Naive thymus-derived CD8-positive, alpha-beta T cell (primary cell): Measurements from ENCODE around the gene RS1. TPM values are rescaled to one million over a fixed set of nuclear protein-coding genes. Genes with fewer than 3 reads are reported as not detected.
A peak's percentile ranks its signal among the peaks of the same experiment; 100 is the strongest.

ENCODE experiments used
- ATAC-seq, 2 donors: fragments of 150-1000 bp; cut with Tn5 transposase in 1 of 2; sonication (Bioruptor Pico), chemical (Tn5 transposase) in 1 of 2; 1 replicate in 1 of 2; 2 replicates in 1 of 2; pipeline ENCODE4 v1.10.0; 2021; ENCODE audit warnings: mild to moderate bottlenecking in 2 of 2, moderate library complexity in 2 of 2
- POLR2A ChIA-PET: fragments of 350-600 bp; sonication (Branson Sonifier 250); formaldehyde crosslinking; loops from one replicate; lab custom pipeline; 2021; ENCODE audit warnings: antibody characterized with exemption; lab: Charles Lee
- DNase-seq, 10 donors: peaks; one replicate each; pipeline versions ENCODE4 v3.0.0 to v3.0.0-alpha.2; 2020 to 2022
- H3K27ac Mint-ChIP-seq, 10 donors: one replicate each; pipeline ENCODE4 v1.8.0; 2020 to 2022; ENCODE audit warnings: mild to moderate bottlenecking in 10 of 10, mixed read lengths in 10 of 10, moderate library complexity in 4 of 10, inconsistent platforms in 1 of 10
- H3K27me3 Mint-ChIP-seq, 5 donors: one replicate each; pipeline ENCODE4 v1.8.0; 2021 to 2022; ENCODE audit warnings: mixed read lengths in 5 of 5
- H3K36me3 Mint-ChIP-seq, 3 donors: one replicate each; pipeline ENCODE4 v1.8.0; 2020 to 2022; ENCODE audit warnings: mixed read lengths in 3 of 3, mild to moderate bottlenecking in 2 of 3, inconsistent platforms in 1 of 3
- H3K4me1 Mint-ChIP-seq, 4 donors: one replicate each; pipeline ENCODE4 v1.8.0; 2021 to 2022; ENCODE audit warnings: mixed read lengths in 4 of 4
- H3K4me3 Mint-ChIP-seq, 10 donors: one replicate each; pipeline ENCODE4 v1.8.0; 2020 to 2022; ENCODE audit warnings: mild to moderate bottlenecking in 10 of 10, mixed read lengths in 10 of 10, moderate library complexity in 6 of 10, inconsistent platforms in 1 of 10
- H3K9me3 Mint-ChIP-seq, 9 donors: one replicate each; pipeline ENCODE4 v1.8.0; 2020 to 2022; ENCODE audit warnings: mixed read lengths in 9 of 9, mild to moderate bottlenecking in 3 of 9, inconsistent platforms in 1 of 9, moderate library complexity in 1 of 9
- polyA plus RNA-seq, 3 donors: library from polyadenylated mRNA; unstranded; fragments of 300-500 nt; fragmentation: Illumina TruSeq; gene quantifications; one replicate each; pipeline ENCODE4 v1.2.3, GENCODE V29; 2021
- total RNA-seq, 8 experiments: library from RNA in 2 of 8; stranded (reverse) in 2 of 8; gene quantifications; one replicate each; pipeline ENCODE4 v1.2.3 and lab custom pipeline; 2021 to 2026

RS1 gene
- total and polyA plus RNA-seq, 5 experiments from 2014 or later: not detected

GRCh38 chrX:18687856-18688495 is 16.1 kb upstream of the RS1 start:
- no peak for ATAC-seq
- POLR2A ChIA-PET: no interaction called here
- Mint-ChIP-seq H3K4me3 (no peak overlapping the region), H3K27me3 (no peaks in the 10 kb centered on the region), H3K4me1 (no peaks in the 10 kb centered on the region), H3K9me3 (no peaks in the 10 kb centered on the region), H3K27ac (no peak overlapping the region), H3K36me3 (no peaks in the 10 kb centered on the region)
- DNase-seq: no peak

GRCh38 chrX:18682979-18683387 is 11.1 kb upstream of the RS1 start:
- peaks cover 0 to 4% (median 0%) of the 10 kb centered on the region in 3 donors for H3K36me3 Mint-ChIP-seq
- peaks cover 0 to 2% (median under 1%) of the 10 kb centered on the region in 4 donors for H3K4me1 Mint-ChIP-seq
- H3K9me3 Mint-ChIP-seq: peaks cover 0 to 4% (median 0%) of the 10 kb centered on the region in 9 donors
- H3K4me3 Mint-ChIP-seq: no peak overlapping the region
- no peaks in the 10 kb centered on the region for H3K27me3 Mint-ChIP-seq
- DNase-seq (no peak), ATAC-seq (no peak)
- H3K27ac Mint-ChIP-seq: no peak overlapping the region
- POLR2A ChIA-PET: no interaction called here

GRCh38 chrX:18681996-18682395 is 10.1 kb upstream of the RS1 start:
- POLR2A ChIA-PET: no interaction called here
- H3K36me3 Mint-ChIP-seq: peaks cover 0 to 4% (median 0%) of the 10 kb centered on the region in 3 donors
- peaks cover 0 to 4% (median 0%) of the 10 kb centered on the region in 9 donors for H3K9me3 Mint-ChIP-seq
- no peak for ATAC-seq
- no peaks in the 10 kb centered on the region for H3K27me3 Mint-ChIP-seq
- peaks cover 0 to 6% (median 4%) of the 10 kb centered on the region in 4 donors for H3K4me1 Mint-ChIP-seq
- no peak overlapping the region for H3K4me3 Mint-ChIP-seq
- H3K27ac Mint-ChIP-seq: no peak overlapping the region
- no peak for DNase-seq

GRCh38 chrX:18677161-18677869 is 5.4 kb upstream of the RS1 start:
- DNase-seq: no peak

GRCh38 chrX:18676470-18676869 is 4.6 kb upstream of the RS1 start:
- peak overlapping the region in 4 of 10 donors; percentile 25 to 90 (median 50) for H3K27ac Mint-ChIP-seq

More at GRCh38 chrX:18677161-18677869, 5.4 kb upstream of the RS1 start:
- Mint-ChIP-seq H3K9me3 (peaks cover 0 to 3% (median 0%) of the 10 kb centered on the region in 9 donors), H3K4me1 (peaks cover 0 to 16% (median 5%) of the 10 kb centered on the region in 4 donors), H3K4me3 (peak overlapping the region in 4 of 10 donors; percentile 1 to 60 (median 30)), H3K27me3 (peaks cover 0 to 2% (median 0%) of the 10 kb centered on the region in 5 donors), H3K27ac (peak overlapping the region in 3 of 10 donors; percentile 27 to 66 (median 60)), H3K36me3 (peaks cover 0 to 4% (median 0%) of the 10 kb centered on the region in 3 donors)
- POLR2A ChIA-PET: interaction anchor here (0.6 kb wide), 2 partner anchors 36 to 150 kb away, joined by 3 to 4 read pairs; no protein-coding TSS in a partner anchor
- no peak for ATAC-seq

GRCh38 chrX:18676050-18676449 is 4.1 kb upstream of the RS1 start:
- Mint-ChIP-seq H3K27ac (peak overlapping the region in 7 of 10 donors; percentile 17 to 96 (median 71)), H3K4me1 (peaks cover 0 to 16% (median 5%) of the 10 kb centered on the region in 4 donors), H3K4me3 (peak overlapping the region in 8 of 10 donors; percentile 18 to 88 (median 46)), H3K9me3 (peaks cover 0 to 3% (median 0%) of the 10 kb centered on the region in 9 donors), H3K27me3 (peaks cover 0 to 2% (median 0%) of the 10 kb centered on the region in 5 donors), H3K36me3 (no peaks in the 10 kb centered on the region)
- POLR2A ChIA-PET: interaction anchor here (0.5 kb wide), 1 partner anchor 308 kb away, joined by 3 read pairs; the partner anchor contains the start of gene PHKA2
- DNase-seq (no peak), ATAC-seq (no peak)

More at GRCh38 chrX:18676470-18676869, 4.6 kb upstream of the RS1 start:
- DNase-seq (no peak), ATAC-seq (no peak)
- Mint-ChIP-seq H3K36me3 (peaks cover 0 to 2% (median 0%) of the 10 kb centered on the region in 3 donors), H3K4me1 (peaks cover 0 to 16% (median 5%) of the 10 kb centered on the region in 4 donors), H3K4me3 (peak overlapping the region in 4 of 10 donors; percentile 19 to 88 (median 58)), H3K27me3 (peaks cover 0 to 2% (median 0%) of the 10 kb centered on the region in 5 donors), H3K9me3 (peaks cover 0 to 3% (median 0%) of the 10 kb centered on the region in 9 donors)
- POLR2A ChIA-PET: interaction anchor here (0.5 kb wide), 1 partner anchor 307 kb away, joined by 3 read pairs; the partner anchor contains the start of gene PHKA2

GRCh38 chrX:18674788-18675735 is 3.2 kb upstream of the RS1 start:
- peaks cover 0 to 16% (median 5%) of the 10 kb centered on the region in 4 donors for H3K4me1 Mint-ChIP-seq
- no peaks in the 10 kb centered on the region for H3K36me3 Mint-ChIP-seq
- peak overlapping the region; percentile 71 to 89 (median 82) for H3K4me3 Mint-ChIP-seq
- H3K27me3 Mint-ChIP-seq: peaks cover 0 to 2% (median 0%) of the 10 kb centered on the region in 5 donors
- peak; percentile 85 to 86 for ATAC-seq
- H3K9me3 Mint-ChIP-seq: peaks cover 0 to 3% (median 0%) of the 10 kb centered on the region in 9 donors
- peak overlapping the region; percentile 76 to 96 (median 88) for H3K27ac Mint-ChIP-seq
- POLR2A ChIA-PET: interaction anchor here (0.7 kb wide), 1 partner anchor 250 kb away, joined by 3 read pairs; the partner anchor contains the start of gene CDKL5
- DNase-seq: peak; percentile 67 to 90 (median 82)

GRCh38 chrX:18674417-18674787 is 2.5 kb upstream of the RS1 start:
- POLR2A ChIA-PET: no interaction called here
- Mint-ChIP-seq H3K9me3 (peaks cover 0 to 3% (median 0%) of the 10 kb centered on the region in 9 donors), H3K27me3 (peaks cover 0 to 2% (median 0%) of the 10 kb centered on the region in 5 donors), H3K4me1 (peaks cover 0 to 16% (median 5%) of the 10 kb centered on the region in 4 donors), H3K4me3 (peak overlapping the region; percentile 71 to 89 (median 82)), H3K36me3 (no peaks in the 10 kb centered on the region), H3K27ac (peak overlapping the region; percentile 72 to 96 (median 82))
- DNase-seq: peak in 4 of 10 donors; percentile 0 to 14 (median 7)
- ATAC-seq: peak; percentile 33 to 41

- Mint-ChIP-seq H3K4me3 (peak overlapping the region; percentile 3 to 73 (median 50)), H3K36me3 (no peaks in the 10 kb centered on the region)
- POLR2A ChIA-PET: no interaction called here
Measured at GRCh38 chrX:18668071-18668835, 3.7 kb downstream of the RS1 start.

GRCh38 chrX:18666614-18667013 is 5.3 kb downstream of the RS1 start:
- DNase-seq (no peak), ATAC-seq (no peak)
- H3K27ac Mint-ChIP-seq: peak overlapping the region in 1 of 10 donors; percentile 32
- no peaks in the 10 kb centered on the region for H3K27me3 Mint-ChIP-seq
- no peak overlapping the region for H3K4me3 Mint-ChIP-seq
- H3K36me3 Mint-ChIP-seq: no peaks in the 10 kb centered on the region
- POLR2A ChIA-PET: no interaction called here
- H3K4me1 Mint-ChIP-seq: peaks cover 0 to 10% (median 5%) of the 10 kb centered on the region in 4 donors
- peaks cover 0 to 2% (median 0%) of the 10 kb centered on the region in 9 donors for H3K9me3 Mint-ChIP-seq

More at GRCh38 chrX:18668071-18668835, 3.7 kb downstream of the RS1 start:
- ATAC-seq (no peak), DNase-seq (no peak)
- H3K27me3 Mint-ChIP-seq: no peaks in the 10 kb centered on the region
- peak overlapping the region in 4 of 10 donors; percentile 16 to 41 (median 28) for H3K27ac Mint-ChIP-seq
- no peaks in the 10 kb centered on the region for H3K9me3 Mint-ChIP-seq
- peaks cover 0 to 13% (median 5%) of the 10 kb centered on the region in 4 donors for H3K4me1 Mint-ChIP-seq

GRCh38 chrX:18664947-18665346 is 7.0 kb downstream of the RS1 start:
- H3K4me3 Mint-ChIP-seq: no peak overlapping the region
- H3K4me1 Mint-ChIP-seq: peaks cover 0 to 10% (median 5%) of the 10 kb centered on the region in 4 donors
- POLR2A ChIA-PET: no interaction called here
- ATAC-seq: no peak
- H3K27me3 Mint-ChIP-seq: no peaks in the 10 kb centered on the region
- H3K36me3 Mint-ChIP-seq: no peaks in the 10 kb centered on the region
- DNase-seq: no peak
- no peak overlapping the region for H3K27ac Mint-ChIP-seq
- H3K9me3 Mint-ChIP-seq: peaks cover 0 to 2% (median 0%) of the 10 kb centered on the region in 9 donors
